PC-3 (cell line): ENCODE data around the gene PSPH. TPM values are rescaled to one million over a fixed set of nuclear protein-coding genes. Genes with fewer than 3 reads are reported as not detected.
"Not testable (repeated sequence)": the region's sequence is repeated elsewhere in the genome, so short reads cannot be mapped to it uniquely, and the experiment has no call there.

Experiments used
- ATAC-seq: fragments of 200-7000 bp; cut with Tn5 transposase; 2 replicates; pipeline ENCODE4 v1.9.1; 2020; ENCODE audit warnings: mild to moderate bottlenecking, moderate library complexity
- Bru-seq: library from RNA; stranded (reverse); fragments of 400-500 nt; gene quantifications from one replicate; lab custom pipeline; 2021; lab: Mats Ljungman, UMichigan
- BruChase-seq, 2 experiments: library from RNA; stranded (reverse); fragments of 400-500 nt; gene quantifications; one replicate each; lab custom pipeline; 2021; lab: Mats Ljungman, UMichigan
- BruUV-seq: library from RNA; stranded (reverse); fragments of 400-500 nt; replicated peaks from 2 replicates; lab custom pipeline; 2021; lab: Mats Ljungman, UMichigan
- CTCF ChIA-PET: fragments of 300-600 bp; sonication (Branson Sonifier 250); formaldehyde crosslinking; loops from one replicate; lab custom pipeline; 2022; ENCODE audit warnings: antibody characterized with exemption; lab: Charles Lee
- POLR2A ChIA-PET: fragments of 300-600 bp; sonication (Branson Sonifier 250); formaldehyde crosslinking; loops from one replicate; lab custom pipeline; 2022; ENCODE audit warnings: antibody characterized with exemption; ENCODE audit not compliant: unreplicated experiment; lab: Charles Lee
- DNase-seq: peaks from one replicate; pipeline ENCODE4 v3.0.0-alpha.2; 2015
- H2AFZ ChIP-seq: fragments of 300-600 bp; sonication (generic); 2 replicates; pipeline ENCODE4 v1.6.0; 2016; ENCODE audit warnings: antibody characterized with exemption, low read length
- H3F3A ChIP-seq: fragments of 300-600 bp; sonication (generic); one replicate; pipeline ENCODE4 v1.6.0; 2017; ENCODE audit warnings: antibody characterized with exemption, low read length, control low read depth, mild to moderate bottlenecking; ENCODE audit not compliant: unreplicated experiment
- H3K27ac ChIP-seq: fragments of 300-600 bp; sonication (generic); 2 replicates; pipeline ENCODE4 v1.5.1; 2016; ENCODE audit warnings: mild to moderate bottlenecking, low read length
- H3K27me3 ChIP-seq: fragments of 300-600 bp; sonication (generic); 2 replicates; pipeline ENCODE4 v1.6.1; 2016; ENCODE audit warnings: low read length, mixed read lengths
- H3K36me3 ChIP-seq: fragments of 300-600 bp; sonication (generic); 2 replicates; pipeline ENCODE4 v1.6.1; 2016; ENCODE audit warnings: low read depth, mixed run types, low read length, mixed read lengths
- H3K4me1 ChIP-seq: fragments of 300-600 bp; sonication (generic); 2 replicates; pipeline ENCODE4 v1.5.1; 2016; ENCODE audit warnings: low read length; ENCODE audit not compliant: insufficient read depth
- H3K4me2 ChIP-seq: fragments of 300-600 bp; sonication (generic); 2 replicates; pipeline ENCODE4 v1.6.0; 2016; ENCODE audit warnings: low read length
- H3K4me3 ChIP-seq: fragments of 300-600 bp; sonication (generic); 2 replicates; pipeline ENCODE4 v1.5.1; 2016; ENCODE audit warnings: mild to moderate bottlenecking, low read length, mixed read lengths
- H3K79me2 ChIP-seq: fragments of 300-600 bp; sonication (generic); 2 replicates; pipeline ENCODE4 v1.6.1; 2017; ENCODE audit warnings: low read length, mixed read lengths
- H3K9ac ChIP-seq: fragments of 300-600 bp; sonication (generic); 2 replicates; pipeline ENCODE4 v1.6.0; 2016; ENCODE audit warnings: mild to moderate bottlenecking, low read length
- H3K9me2 ChIP-seq: fragments of 300-600 bp; sonication (generic); replicated peaks from 2 replicates; pipeline ENCODE4 v1.6.1; 2016; ENCODE audit warnings: mixed run types, low read length, mixed read lengths
- H3K9me3 ChIP-seq: fragments of 300-600 bp; sonication (generic); 2 replicates; pipeline ENCODE4 v1.6.1; 2016; ENCODE audit warnings: low read length, mixed read lengths
- H4K20me1 ChIP-seq: fragments of 300-600 bp; sonication (generic); 2 replicates; pipeline ENCODE4 v1.6.1; 2016; ENCODE audit warnings: low read length, mixed read lengths
- CTCF ChIP-seq: fragments of 300-600 bp; sonication (generic); conservative IDR thresholded peaks from 2 replicates; pipeline ENCODE4 v1.5.1; 2017; ENCODE audit warnings: antibody characterized with exemption, low read depth, mild to moderate bottlenecking, low read length
- EZH2 ChIP-seq: fragments of 300-600 bp; sonication (generic); IDR thresholded peaks from one replicate; pipeline ENCODE4 v1.6.1; 2017; ENCODE audit warnings: antibody characterized with exemption, mild to moderate bottlenecking, low read length; ENCODE audit not compliant: unreplicated experiment
- EZH2phosphoT487 ChIP-seq: fragments of 300-600 bp; sonication (generic); IDR thresholded peaks from 2 replicates; pipeline ENCODE4 v1.6.1; 2018; ENCODE audit warnings: mild to moderate bottlenecking, antibody characterized with exemption, low read length, borderline replicate concordance
- intact Hi-C: fragments of 100-400 bp; cut with micrococcal nuclease; formaldehyde crosslinking; loops from 2 replicates; pipeline ENCODE4 v1.9.0; 2023
- long read RNA-seq: library from polyadenylated mRNA; unstranded; transcript quantifications from one replicate; pipeline ENCODE4 v2.0.0, GENCODE V29; 2021; ENCODE audit not compliant: unreplicated experiment
- total RNA-seq: library from RNA; depleted of rRNA; stranded (reverse); fragments of >200 nt; gene quantifications from 2 replicates; pipeline ENCODE4 v1.2.3, GENCODE V29; 2014; rRNA removed

PSPH gene
- 54.0 and 66.3 TPM in 2 replicates for total RNA-seq
- Bru-seq, nascent RNA: percentile 73 among the genes with signal in this experiment
- BruChase-seq, experiment 1, labeled RNA remaining after a 6-hour chase: percentile 84 among the genes with signal in this experiment
- percentile 79 among the genes with signal in this experiment for BruChase-seq, experiment 2, labeled RNA remaining after a 2-hour chase
- long read RNA-seq, transcript PSPH-202 (8 exons, 2,178 nt): major isoform, 24 of 159 reads
- long read RNA-seq, transcript PSPH-201 (8 exons, 2,131 nt): minor isoform, 7 of 159 reads
- long read RNA-seq, partial matches to known transcripts: 75 of 159 reads
- long read RNA-seq, other reads (novel, unspliced or antisense): 53 of 159 reads

GRCh38 chr7:56051339-56052191 is at the start of gene PSPH, which contains the start of gene CCT6A:
Gene PSPH (minus strand): TSS chr7:56051444. CDS start chr7:56021212, 30,232 bp downstream.
Gene CCT6A (plus strand): TSS chr7:56051765. CDS start chr7:56051849, 84 bp downstream.
- no TSS peak for BruUV-seq
- peaks cover 78% of the 10 kb centered on the region for H3K79me2 ChIP-seq
- no peaks in the 10 kb centered on the region for H3K27me3 ChIP-seq
- intact Hi-C loops: loop anchor here (1.0 to 5.0 kb wide), 3 partner anchors 11 to 84 kb away; no protein-coding TSS in a partner anchor
- peak within 1 kb of the TSS; percentile 94 for H3K4me2 ChIP-seq
- no peak for TF ChIP-seq EZH2
- TF ChIP-seq CTCF: no peak
- no peak for TF ChIP-seq EZH2phosphoT487
- ATAC-seq: peak; percentile 93
- peak within 1 kb of the TSS; percentile 70 for H3K27ac ChIP-seq
- H4K20me1 ChIP-seq: peaks cover 31% of the 10 kb centered on the region
- peak; percentile 98 for DNase-seq
- H2AFZ ChIP-seq: peak within 1 kb of the TSS; percentile 81
- no peaks in the 10 kb centered on the region for H3K9me2 ChIP-seq
- peaks cover 37% of the 10 kb centered on the region for H3K4me1 ChIP-seq
- H3K4me3 ChIP-seq: peak within 1 kb of the TSS; percentile 99
- peaks cover 38% of the 10 kb centered on the region for H3K36me3 ChIP-seq
- POLR2A ChIA-PET: interaction anchor here (0.5 to 1.3 kb wide), 14 partner anchors 13 to 1073 kb away, joined by 3 to 21 read pairs (median 4); partner anchors contain the start of genes CHCHD2 and SUMF2
- peak within 1 kb of the TSS; percentile 100 for H3K9ac ChIP-seq
- CTCF ChIA-PET: interaction anchor here (0.5 to 1.4 kb wide), 5 partner anchors 14 to 410 kb away, joined by 4 to 6 read pairs (median 6); no protein-coding TSS in a partner anchor
- H3K9me3 ChIP-seq: no peaks in the 10 kb centered on the region
- no peaks in the 10 kb centered on the region for H3F3A ChIP-seq

- H3K27ac ChIP-seq: no peak overlapping the region
These were observed 48.4 kb upstream of the PSPH start for GRCh38 chr7:56099653-56100052.

GRCh38 chr7:56098187-56099008 is 47.2 kb upstream of the PSPH start:
- peaks cover 37% of the 10 kb centered on the region for H3K36me3 ChIP-seq
- BruUV-seq, H3K79me2 ChIP-seq, H3K4me3 ChIP-seq, H3K4me2 ChIP-seq, H3K27ac ChIP-seq, intact Hi-C loops, DNase-seq, H3K4me1 ChIP-seq, H3K9me2 ChIP-seq, H3K9ac ChIP-seq, POLR2A ChIA-PET, H3K9me3 ChIP-seq, H3F3A ChIP-seq, ATAC-seq, H4K20me1 ChIP-seq, H2AFZ ChIP-seq, H3K27me3 ChIP-seq: not testable (repeated sequence)
- CTCF ChIA-PET: interaction anchor here (0.7 kb wide), 1 partner anchor 129 kb away, joined by 3 read pairs; no protein-coding TSS in a partner anchor

More at GRCh38 chr7:56099653-56100052, 48.4 kb upstream of the PSPH start:
- no peak overlapping the region for H3K9ac ChIP-seq
- H3K4me3 ChIP-seq: no peak overlapping the region
- H3F3A ChIP-seq: no peaks in the 10 kb centered on the region
- POLR2A ChIA-PET: no interaction called here
- 0 out of 2 replicates have a peak, but pooled peaks cover 14% of the 10 kb centered on the region for H4K20me1 ChIP-seq
- no peaks in the 10 kb centered on the region for H3K9me3 ChIP-seq
- CTCF ChIA-PET: no interaction called here
- peaks cover 46% of the 10 kb centered on the region for H3K36me3 ChIP-seq
- DNase-seq (no peak), ATAC-seq (no peak; the same call in 1 of the 2 replicates)
- H3K27me3 ChIP-seq: no peaks in the 10 kb centered on the region
- TF ChIP-seq EZH2phosphoT487 (no peak), EZH2 (no peak), CTCF (no peak)
- H3K4me2 ChIP-seq: no peak overlapping the region
- H3K9me2 ChIP-seq: no peaks in the 10 kb centered on the region
- BruUV-seq: no TSS peak
- no peaks in the 10 kb centered on the region for H3K4me1 ChIP-seq
- H2AFZ ChIP-seq: no peak overlapping the region
- H3K79me2 ChIP-seq: peaks cover 18% of the 10 kb centered on the region
- intact Hi-C loops: no loop called here
